Stimulated activated CD8-positive, alpha-beta memory T cell treated with anti-CD3 and anti-CD28 coated beads, Interleukin-4, amount 100 ng/mL, for 24 hours (primary cell): ENCODE data around the gene AQP9.

Source experiments
- DNase-seq: peaks from one replicate; pipeline ENCODE4 v3.0.0-alpha.2; 2020; ENCODE audit warnings: low read depth

Gene AQP9

GRCh38 chr15:58139989-58140522 lies 1.9 kb downstream of the AQP9 start:
- DNase-seq: no peak

GRCh38 chr15:58141894-58142293 lies 3.7 kb downstream of the AQP9 start:
- no peak for DNase-seq

- no peak for DNase-seq
These were observed 4.8 kb downstream of the AQP9 start for GRCh38 chr15:58142827-58143461.

GRCh38 chr15:58145606-58146005 lies 7.4 kb downstream of the AQP9 start:
- DNase-seq: no peak

- no peak for DNase-seq
These were observed 8.0 kb downstream of the AQP9 start for GRCh38 chr15:58146211-58146610.

- no peak for DNase-seq
These were observed 8.6 kb downstream of the AQP9 start for GRCh38 chr15:58146749-58147148.

- DNase-seq: no peak
These were observed 9.0 kb downstream of the AQP9 start for GRCh38 chr15:58147171-58147611.

- DNase-seq: no peak
These were observed 9.9 kb downstream of the AQP9 start for GRCh38 chr15:58148120-58148519.

- no peak for DNase-seq
These were observed 10.7 kb downstream of the AQP9 start for GRCh38 chr15:58148633-58149445.

- DNase-seq: no peak
These were observed 16.6 kb downstream of the AQP9 start for GRCh38 chr15:58154769-58155168.

GRCh38 chr15:58159827-58160386 lies 21.7 kb downstream of the AQP9 start:
- DNase-seq: no peak

- no peak for DNase-seq
These were observed 23.3 kb downstream of the AQP9 start for GRCh38 chr15:58161436-58161930.

- no peak for DNase-seq
These were observed 25.8 kb downstream of the AQP9 start for GRCh38 chr15:58163985-58164384.

- no peak for DNase-seq
These were observed 26.7 kb downstream of the AQP9 start for GRCh38 chr15:58164926-58165325.

GRCh38 chr15:58165661-58166060 lies 27.5 kb downstream of the AQP9 start:
- no peak for DNase-seq

- no peak for DNase-seq
These were observed 29.0 kb downstream of the AQP9 start for GRCh38 chr15:58167095-58167691.

- DNase-seq: no peak
These were observed 31.8 kb downstream of the AQP9 start for GRCh38 chr15:58169934-58170333.

- no peak for DNase-seq
These were observed 33.4 kb downstream of the AQP9 start for GRCh38 chr15:58171476-58172061.

- no peak for DNase-seq
These were observed 36.5 kb downstream of the AQP9 start for GRCh38 chr15:58174709-58175108.

- no peak for DNase-seq
These were observed 37.8 kb downstream of the AQP9 start for GRCh38 chr15:58175955-58176354.

- no peak for DNase-seq
These were observed 40.5 kb downstream of the AQP9 start for GRCh38 chr15:58178668-58179067.

GRCh38 chr15:58179206-58179605 lies 41.0 kb downstream of the AQP9 start:
- no peak for DNase-seq
